Measurements from ENCODE around the gene SMPD3. TPM values are rescaled to one million over a fixed set of nuclear protein-coding genes. Genes with fewer than 3 reads are reported as not detected.
A peak's percentile ranks its signal among the peaks of the same experiment; 100 is the strongest.

SMPD3 gene
- total RNA-seq, 4 donors from 2014 or later, result 0.33 to 2.4 (median 1.3) TPM

DNA sequence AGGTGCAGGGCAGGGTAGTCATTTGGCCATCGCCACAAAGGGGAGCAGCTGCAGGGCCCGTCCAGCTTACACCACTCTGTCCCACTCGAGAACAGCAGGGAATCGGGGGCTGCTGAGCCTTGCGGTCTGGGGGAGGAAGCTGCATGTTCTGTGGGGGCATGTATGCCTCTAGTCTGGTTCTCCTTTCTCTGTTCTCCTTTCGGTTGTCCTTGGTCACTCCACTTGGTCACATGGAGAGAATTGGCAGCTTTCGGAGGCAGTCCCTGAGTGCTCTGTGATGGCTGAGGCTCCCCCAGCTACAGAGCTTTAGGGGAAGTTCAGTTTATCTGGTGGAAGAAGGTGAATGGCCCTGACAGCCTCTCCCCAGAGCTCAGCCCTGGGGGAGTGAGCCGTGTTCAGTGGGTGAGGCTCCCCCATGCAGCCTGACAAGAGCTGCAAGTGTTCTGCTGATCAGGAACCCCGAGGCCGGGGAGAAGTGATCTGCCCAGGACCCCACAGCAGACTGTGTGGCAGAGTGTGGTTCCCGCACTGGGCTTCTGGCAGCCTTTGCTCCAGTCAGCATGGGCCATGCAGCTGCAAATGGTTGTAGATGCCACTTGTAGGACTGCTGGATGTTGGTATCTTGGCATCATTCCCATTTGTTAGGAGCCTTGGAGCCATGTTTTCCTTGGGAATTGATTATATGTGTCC is 22.3 kb upstream of the SMPD3 start:
- WGBS, 2 donors, result 44 to 76% methylated on average over 7 to 10 of the region's 11 CpGs
- intact Hi-C loops (cut with DNase I), result no loop called here
- DNase-seq, result no peak
- no peak for TF ChIP-seq CTCF (IDR thresholded peaks at IDR 0.05)
- TF ChIP-seq POLR2A (IDR thresholded peaks at IDR 0.05), result no peak
- Histone ChIP-seq H3K4me3 (replicated peaks in 1 of 3) (no peak overlapping the region), H3K27me3 (no peaks in the 10 kb centered on the region), H3K27ac (peak overlapping the region in 2 of 3 donors; percentile 53 to 56), H3K9me3 (no peaks in the 10 kb centered on the region), H3K4me1 (peaks cover 18 to 43% of the 10 kb centered on the region in 2 donors), H3K36me3 (no peaks in the 10 kb centered on the region)

GRCh38 chr16:68469796-68470460 is 21.6 kb upstream of the SMPD3 start:
- Histone ChIP-seq H3K4me1 (peaks cover 18 to 43% of the 10 kb centered on the region in 2 donors), H3K27ac (peak overlapping the region in 2 of 3 donors; percentile 53 to 56), H3K4me3 (replicated peaks in 1 of 3) (no peak overlapping the region), H3K27me3 (no peaks in the 10 kb centered on the region), H3K9me3 (no peaks in the 10 kb centered on the region), H3K36me3 (no peaks in the 10 kb centered on the region)
- 48 to 49% methylated on average over 11 of the region's 11 CpGs for WGBS, 2 donors
- intact Hi-C loops (cut with DNase I), result no loop called here
- TF ChIP-seq CTCF (IDR thresholded peaks at IDR 0.05), result no peak
- TF ChIP-seq POLR2A (IDR thresholded peaks at IDR 0.05), result no peak
- DNase-seq, result no peak

- intact Hi-C loops (cut with DNase I), result no loop called here
- no peak for DNase-seq
- H3K27ac ChIP-seq, result no peak overlapping the region
- H3K9me3 ChIP-seq, result no peaks in the 10 kb centered on the region
- no peaks in the 10 kb centered on the region for H3K36me3 ChIP-seq
- TF ChIP-seq POLR2A (IDR thresholded peaks at IDR 0.05) (no peak), CTCF (IDR thresholded peaks at IDR 0.05) (no peak)
- 87 to 89% methylated on average over 4 of the region's 4 CpGs for WGBS, 2 donors
- peaks cover 15 to 41% of the 10 kb centered on the region in 2 donors for H3K4me1 ChIP-seq
- H3K4me3 ChIP-seq (replicated peaks in 1 of 3), result no peak overlapping the region
- no peaks in the 10 kb centered on the region for H3K27me3 ChIP-seq
These were observed 20.5 kb upstream of the SMPD3 start for GRCh38 chr16:68468842-68469241.

GRCh38 chr16:68466174-68466573 is 17.9 kb upstream of the SMPD3 start:
- Histone ChIP-seq H3K4me3 (replicated peaks in 1 of 3) (no peak overlapping the region), H3K27ac (no peak overlapping the region), H3K27me3 (no peaks in the 10 kb centered on the region), H3K9me3 (no peaks in the 10 kb centered on the region), H3K36me3 (no peaks in the 10 kb centered on the region), H3K4me1 (peaks cover 7 to 31% of the 10 kb centered on the region in 2 donors)
- TF ChIP-seq CTCF (IDR thresholded peaks at IDR 0.05) (no peak), POLR2A (IDR thresholded peaks at IDR 0.05) (no peak)
- 45 to 47% methylated on average over 4 of the region's 4 CpGs for WGBS, 2 donors
- intact Hi-C loops (cut with DNase I), result no loop called here
- no peak for DNase-seq

GRCh38 chr16:68463904-68464303 is 15.6 kb upstream of the SMPD3 start:
- intact Hi-C loops (cut with DNase I), result no loop called here
- Histone ChIP-seq H3K4me3 (replicated peaks in 1 of 3) (no peak overlapping the region), H3K9me3 (no peaks in the 10 kb centered on the region), H3K4me1 (peaks cover 7 to 14% of the 10 kb centered on the region in 2 donors), H3K36me3 (no peaks in the 10 kb centered on the region), H3K27ac (no peak overlapping the region), H3K27me3 (no peaks in the 10 kb centered on the region)
- DNase-seq, result no peak
- WGBS, 2 donors, result 88 to 90% methylated on average over 2 of the region's 2 CpGs
- TF ChIP-seq POLR2A (IDR thresholded peaks at IDR 0.05) (no peak), CTCF (IDR thresholded peaks at IDR 0.05) (no peak)
